Ishikawa (cell line): Measurements from ENCODE around the gene C6orf132.

Experiments used
- CEBPB ChIP-seq: IDR thresholded peaks from 2 replicates; pipeline ENCODE4 v1.6.1; 2012
- MAX ChIP-seq: IDR thresholded peaks from 2 replicates; pipeline ENCODE4 v1.6.1; 2012
- REST ChIP-seq: IDR thresholded peaks from 2 replicates; pipeline ENCODE4 v1.6.1; 2012; ENCODE audit warnings: low read depth, mild to moderate bottlenecking
- TAF1 ChIP-seq: IDR thresholded peaks from 2 replicates; pipeline ENCODE4 v1.6.1; 2012; ENCODE audit warnings: low read depth, mild to moderate bottlenecking

GRCh38 chr6:42179945-42180313 lies 37.5 kb upstream of the C6orf132 start:
- TF ChIP-seq TAF1 (no peak), CEBPB (no peak), REST (no peak), MAX (no peak)
